HG03575 (cell line): ENCODE results near the gene PACS2.

Experiments used
- ATAC-seq: cut with Tn5 transposase; IDR thresholded peaks from one replicate; pipeline ENCODE4 v1.9.1; 2021; ENCODE audit not compliant: unreplicated experiment, insufficient number of reproducible peaks, low FRiP score; ENCODE audit errors: extremely low read depth

PACS2 gene

GRCh38 chr14:105390849-105391500 lies 76.4 kb downstream of the PACS2 start:
- no peak for ATAC-seq

GRCh38 chr14:105391541-105391940 lies 77.0 kb downstream of the PACS2 start:
- no peak for ATAC-seq

GRCh38 chr14:105392131-105393090 lies 77.9 kb downstream of the PACS2 start:
- no peak for ATAC-seq

- no peak for ATAC-seq
Measured at GRCh38 chr14:105393151-105393550, 78.6 kb downstream of the PACS2 start.

GRCh38 chr14:105394714-105395537 lies 80.4 kb downstream of the PACS2 start:
- no peak for ATAC-seq

- ATAC-seq, result no peak
Measured at GRCh38 chr14:105395538-105395854, 80.9 kb downstream of the PACS2 start.

GRCh38 chr14:105397350-105397931 lies 82.9 kb downstream of the PACS2 start:
- ATAC-seq, result no peak

GRCh38 chr14:105398044-105398725 lies 83.6 kb downstream of the PACS2 start, which contains the start of gene TEX22:
TSS of gene TEX22 (plus strand) at chr14:105398538. CDS start at chr14:105399341, 803 bp downstream.
- no peak for ATAC-seq

GRCh38 chr14:105398726-105399465 lies 84.3 kb downstream of the PACS2 start:
- no peak for ATAC-seq

- ATAC-seq, result no peak
Measured at GRCh38 chr14:105399466-105399775, 84.9 kb downstream of the PACS2 start.

GRCh38 chr14:105400016-105400415 lies 85.5 kb downstream of the PACS2 start:
- ATAC-seq, result no peak

GRCh38 chr14:105401699-105402098 lies 87.2 kb downstream of the PACS2 start:
- no peak for ATAC-seq

- ATAC-seq, result no peak
Measured at GRCh38 chr14:105408592-105408991, 94.0 kb downstream of the PACS2 start.

- no peak for ATAC-seq
Measured at GRCh38 chr14:105409364-105409763, 94.8 kb downstream of the PACS2 start.

- no peak for ATAC-seq
Measured at GRCh38 chr14:105410642-105411016, 96.1 kb downstream of the PACS2 start.

- ATAC-seq, result no peak
Measured at GRCh38 chr14:105411017-105411941, 96.7 kb downstream of the PACS2 start.
